GM21526 (cell line): Measurements from ENCODE around the gene OR51D1.
A peak's percentile ranks its signal among the peaks of the same experiment; 100 is the strongest.

Experiments
- ATAC-seq: cut with Tn5 transposase; IDR thresholded peaks from one replicate; pipeline ENCODE4 v1.9.1; 2021; ENCODE audit warnings: moderate library complexity; ENCODE audit not compliant: unreplicated experiment, low FRiP score

The OR51D1 gene, protein sequence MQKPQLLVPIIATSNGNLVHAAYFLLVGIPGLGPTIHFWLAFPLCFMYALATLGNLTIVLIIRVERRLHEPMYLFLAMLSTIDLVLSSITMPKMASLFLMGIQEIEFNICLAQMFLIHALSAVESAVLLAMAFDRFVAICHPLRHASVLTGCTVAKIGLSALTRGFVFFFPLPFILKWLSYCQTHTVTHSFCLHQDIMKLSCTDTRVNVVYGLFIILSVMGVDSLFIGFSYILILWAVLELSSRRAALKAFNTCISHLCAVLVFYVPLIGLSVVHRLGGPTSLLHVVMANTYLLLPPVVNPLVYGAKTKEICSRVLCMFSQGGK

DNA sequence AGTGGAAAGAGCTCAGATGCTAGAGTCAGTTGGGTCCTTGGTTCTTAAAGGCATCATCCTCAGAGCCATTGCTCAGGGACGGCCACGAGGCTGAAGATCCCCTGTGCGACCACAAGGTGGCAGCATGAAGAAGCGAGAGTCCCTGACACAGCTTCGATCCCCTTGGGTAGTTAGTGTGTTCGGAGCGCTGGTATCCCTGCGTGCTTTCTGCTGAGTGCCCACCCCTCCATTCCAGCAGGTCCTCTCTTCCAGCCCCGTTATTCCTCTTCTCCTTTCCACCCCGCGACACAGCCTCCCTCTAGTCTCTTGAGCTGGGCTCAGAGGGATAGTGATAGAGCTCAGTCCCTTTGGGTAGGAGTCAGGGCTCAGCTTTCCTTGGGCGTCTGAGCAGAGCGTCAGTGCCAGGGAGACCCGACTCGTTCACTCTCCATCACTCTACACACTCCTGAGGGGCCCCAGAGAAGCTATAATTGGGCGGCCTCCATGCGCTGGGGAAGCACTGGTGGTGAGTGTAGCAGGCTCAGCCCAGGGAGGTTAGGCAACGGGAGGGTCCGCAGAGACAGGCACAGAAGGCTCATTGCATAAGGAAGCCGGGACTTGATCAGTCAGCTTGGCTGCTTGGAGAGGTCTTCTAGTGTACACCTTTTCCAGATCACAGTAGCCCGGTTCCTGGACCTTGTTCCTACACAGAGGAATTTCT, at the start of gene OR51D1:
TSS of gene OR51D1 (plus strand) at position 516 of the 700 bp plus-strand sequence. CDS start 2,314 bp downstream, outside the sequence.
- peak; percentile 89 for ATAC-seq

DNA sequence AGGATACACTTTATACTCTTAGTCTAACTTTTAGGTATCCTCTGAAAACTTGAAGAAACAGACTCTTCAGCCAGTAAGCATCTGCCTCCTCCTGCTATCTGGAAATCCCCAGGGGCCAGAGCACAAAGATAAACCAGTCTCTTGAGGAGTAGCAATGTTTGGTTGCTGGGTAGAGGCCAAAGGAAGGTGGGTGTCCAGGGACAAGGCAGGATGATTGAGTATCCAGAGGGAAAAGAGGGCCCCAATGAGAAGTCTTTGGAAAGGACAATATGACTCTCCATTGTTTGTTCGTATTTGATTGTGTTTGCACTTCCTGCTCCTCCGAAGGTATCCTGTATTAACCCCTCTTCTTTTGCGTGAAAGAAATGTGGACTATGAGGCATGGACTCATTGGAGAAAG, 48.3 kb upstream of the OR51D1 start:
- no peak for ATAC-seq

DNA sequence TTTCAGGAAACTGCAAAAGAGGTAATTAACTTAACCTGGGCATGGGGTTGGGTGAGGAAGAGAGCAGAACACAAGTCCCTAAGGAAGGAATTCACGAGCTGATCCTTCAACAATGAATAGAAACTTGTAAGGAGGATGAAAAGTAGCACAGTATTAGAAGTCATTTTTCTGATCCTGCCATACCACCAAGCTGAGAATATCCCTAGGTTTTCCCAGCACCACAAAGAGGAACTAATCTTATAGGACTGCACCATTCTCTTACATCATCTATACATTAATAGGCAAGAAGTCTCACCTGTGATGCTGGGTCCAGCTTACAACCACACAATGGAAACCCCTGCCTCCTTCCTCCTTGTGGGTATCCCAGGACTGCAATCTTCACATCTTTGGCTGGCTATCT, 43.5 kb upstream of the OR51D1 start, which contains the start of gene OR52I1:
TSS of gene OR52I1 (plus strand) at position 301 of the 400 bp plus-strand sequence. CDS start at position 301, 0 bp downstream.
- no peak for ATAC-seq

DNA sequence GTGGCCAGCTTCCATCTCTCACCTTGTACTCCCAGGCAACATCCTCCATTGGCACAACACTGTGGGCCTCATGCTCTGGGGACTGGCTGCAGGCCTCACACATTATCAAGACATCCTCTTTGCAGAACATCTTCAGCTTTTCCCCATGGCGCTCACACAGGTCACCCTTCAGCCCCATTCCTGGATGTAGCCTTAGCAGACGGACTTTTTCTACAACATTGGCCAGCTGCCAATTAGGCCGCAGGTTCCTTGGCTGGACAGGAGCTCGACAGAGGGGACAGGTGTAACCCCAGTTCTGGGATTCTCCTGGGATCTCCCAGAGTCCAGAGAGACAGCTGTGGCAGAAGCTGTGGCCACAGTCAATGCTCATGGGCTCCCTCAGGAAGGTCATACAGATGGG, 32.2 kb upstream of the OR51D1 start:
- no peak for ATAC-seq

DNA sequence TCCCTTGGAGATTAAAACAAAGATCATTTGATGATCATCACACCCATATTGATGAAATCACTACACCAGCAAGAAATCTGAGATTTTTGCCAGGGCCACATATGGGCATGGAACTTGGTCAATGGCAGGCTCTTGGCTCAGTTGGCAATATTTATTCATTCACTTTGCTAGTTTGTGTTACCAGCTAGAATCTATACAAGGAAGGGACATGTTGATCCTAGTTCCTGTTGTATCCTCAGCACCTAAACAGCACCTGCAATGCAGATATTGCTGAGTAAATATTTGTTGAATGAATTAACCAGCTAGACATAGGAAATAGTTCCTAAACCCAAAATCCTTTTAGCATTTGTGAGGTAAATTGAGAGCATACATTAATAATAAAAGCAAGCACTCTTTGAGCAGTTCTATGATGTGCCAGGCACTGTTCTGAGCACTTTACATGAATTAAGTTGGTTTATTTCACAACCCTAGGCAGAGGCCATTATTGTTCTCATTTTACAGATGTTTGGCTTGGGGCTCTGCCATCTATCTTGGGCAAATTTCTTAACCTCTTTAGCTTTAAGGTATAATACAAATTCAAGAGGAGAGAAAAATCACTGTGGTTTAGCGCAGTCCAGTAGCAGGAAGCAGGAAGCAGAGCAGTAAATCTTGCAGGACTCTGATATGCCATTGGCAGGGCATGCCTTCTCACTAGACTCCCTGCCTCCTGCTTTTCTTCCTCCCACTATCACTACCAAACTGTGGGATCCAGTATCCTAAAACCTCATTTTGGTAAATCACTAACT, 30.9 kb upstream of the OR51D1 start:
- no peak for ATAC-seq

DNA sequence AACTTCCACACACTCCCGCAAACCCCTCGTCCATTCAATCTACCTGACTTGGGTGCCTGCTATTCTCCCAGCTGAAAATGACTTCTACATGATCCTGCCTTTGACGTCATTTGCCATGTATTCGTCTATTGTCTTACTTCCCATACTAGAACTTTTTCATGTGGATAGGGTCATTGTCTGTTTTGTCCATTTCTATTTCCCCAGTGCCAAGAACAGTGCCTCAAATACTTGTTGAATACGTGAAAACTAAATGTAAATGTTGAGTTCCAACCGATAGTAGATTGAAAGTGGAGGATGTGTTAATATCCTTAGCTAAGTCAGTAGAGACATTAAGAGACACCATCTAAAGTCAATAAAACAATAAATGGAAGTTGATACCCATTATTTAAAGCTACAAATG, 30.2 kb upstream of the OR51D1 start:
- ATAC-seq = no peak

DNA sequence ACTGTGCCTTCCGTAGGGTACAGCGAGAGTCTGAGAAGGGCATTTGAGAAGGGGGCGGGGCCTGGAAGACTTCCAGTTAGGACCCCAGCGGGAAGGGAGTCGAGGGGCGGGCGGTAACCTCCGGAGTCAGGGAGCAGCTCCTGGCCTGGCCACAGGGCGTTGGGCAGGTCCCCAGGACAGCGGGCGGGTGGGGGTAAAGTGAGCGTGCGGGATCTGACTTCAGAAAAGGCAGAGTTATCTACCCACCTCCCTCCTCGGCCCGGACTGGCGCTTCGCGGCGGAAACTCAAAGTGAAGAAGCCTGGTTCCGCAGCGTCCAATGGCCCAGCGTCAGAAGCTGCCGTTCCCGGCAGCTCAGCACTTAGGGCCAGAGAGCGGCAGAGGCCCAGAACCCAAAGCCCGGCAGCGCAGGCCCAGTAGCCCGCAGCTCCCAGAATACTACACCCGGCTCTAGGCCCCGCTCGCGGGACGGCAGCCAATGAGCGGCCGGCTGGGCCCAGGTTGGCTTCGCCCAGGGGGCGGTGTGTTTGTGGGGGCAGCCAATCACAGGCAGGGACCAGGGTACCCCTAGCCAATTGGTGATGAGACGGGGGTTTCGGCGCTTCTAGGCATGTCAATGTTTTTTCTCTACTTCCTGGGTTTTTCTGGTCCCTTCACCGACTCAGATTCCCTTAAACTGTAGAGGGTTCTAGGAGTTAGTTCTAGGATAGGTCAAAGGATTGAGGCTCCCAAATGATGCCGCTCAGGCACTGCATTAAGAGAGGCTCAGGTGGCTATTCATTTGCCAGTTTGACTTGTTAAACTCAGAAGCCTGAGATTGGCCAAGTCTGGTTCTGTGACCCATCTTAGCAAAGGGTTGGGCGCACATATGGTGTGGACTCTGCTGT, 29.3 kb upstream of the OR51D1 start, which contains the start of gene TRIM68:
TSS of gene TRIM68 (minus strand) at position 451 of the 886 bp plus-strand sequence. CDS start 2,727 bp downstream, outside the sequence.
- ATAC-seq = peak; percentile 100

DNA sequence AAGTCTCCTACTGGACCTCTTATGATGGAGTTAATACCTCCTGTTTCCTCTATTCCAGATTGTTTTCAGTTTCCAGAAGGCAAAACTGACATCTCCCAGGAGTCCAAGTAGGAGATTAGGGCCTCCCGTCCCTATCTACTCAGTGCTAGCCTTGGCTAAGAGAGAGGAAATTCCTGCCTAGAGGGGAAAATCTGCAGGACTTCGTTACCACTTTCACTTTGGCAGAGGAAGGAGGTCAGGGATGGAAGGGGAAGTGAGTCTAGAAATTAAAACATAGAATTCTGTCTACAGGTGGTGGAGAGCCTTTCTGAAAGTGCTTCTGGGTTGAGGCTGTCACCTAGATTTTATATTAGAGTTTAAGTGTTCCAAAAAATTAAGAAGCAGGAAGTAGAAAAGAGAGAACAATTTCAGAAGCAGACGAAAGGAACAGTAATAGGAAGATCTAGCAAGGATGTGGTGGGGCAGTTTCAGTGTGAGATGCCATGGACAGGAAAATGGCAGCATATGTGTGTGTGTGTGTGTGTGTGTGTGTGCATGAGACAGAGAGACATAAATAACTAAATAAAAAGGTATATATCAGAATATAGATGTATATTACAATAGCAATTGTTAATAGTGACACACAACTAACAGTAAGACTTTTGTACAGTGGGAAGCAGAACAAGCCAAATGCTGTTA, 26.9 kb upstream of the OR51D1 start:
- ATAC-seq = no peak

DNA sequence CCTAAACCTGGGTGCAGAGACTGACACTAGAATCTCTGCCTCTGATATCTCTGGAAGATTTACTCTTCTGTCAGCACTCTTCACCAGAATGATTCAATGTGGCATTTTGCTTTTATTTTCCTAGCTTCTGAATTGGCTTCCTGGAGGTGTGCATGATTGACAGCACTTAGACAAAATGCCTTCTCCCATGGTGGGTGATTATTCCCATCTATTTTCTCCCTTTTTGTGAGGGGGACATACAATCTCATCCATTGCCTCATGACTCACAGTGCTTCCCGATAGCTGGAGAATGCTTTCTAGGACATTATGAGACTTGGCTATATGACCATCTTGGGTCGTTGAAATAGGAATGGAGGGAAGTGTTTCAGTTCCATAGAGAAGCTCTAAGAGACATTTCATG, 25.3 kb upstream of the OR51D1 start:
- no peak for ATAC-seq

DNA sequence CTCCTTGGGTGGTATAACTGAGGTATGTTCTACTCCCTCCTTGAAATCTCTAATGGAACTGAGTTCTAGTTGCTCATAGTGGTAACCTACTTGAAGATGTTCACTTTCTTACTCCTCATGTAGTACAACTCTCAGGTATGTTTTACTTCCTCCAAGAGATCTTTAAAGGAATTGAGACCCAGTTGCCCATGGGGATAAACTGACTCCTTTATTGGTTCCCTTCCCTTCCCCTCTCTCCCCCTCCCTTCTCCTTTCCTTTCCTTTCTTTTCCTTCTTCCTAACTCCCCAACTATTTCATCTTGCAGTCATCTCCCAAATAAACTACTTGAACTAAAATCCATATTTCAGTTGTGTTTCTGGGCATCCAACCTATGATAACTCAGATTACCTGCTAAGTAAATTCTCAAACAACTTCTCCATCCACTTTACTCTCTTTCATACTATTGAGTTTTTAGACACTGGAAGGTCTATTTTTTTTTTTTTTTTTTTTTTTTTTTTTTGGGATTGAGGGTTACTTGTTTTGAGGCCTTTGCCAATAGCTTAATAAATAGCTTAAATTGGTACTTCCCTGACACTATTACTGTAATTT, 21.3 kb upstream of the OR51D1 start:
- ATAC-seq = no peak

DNA sequence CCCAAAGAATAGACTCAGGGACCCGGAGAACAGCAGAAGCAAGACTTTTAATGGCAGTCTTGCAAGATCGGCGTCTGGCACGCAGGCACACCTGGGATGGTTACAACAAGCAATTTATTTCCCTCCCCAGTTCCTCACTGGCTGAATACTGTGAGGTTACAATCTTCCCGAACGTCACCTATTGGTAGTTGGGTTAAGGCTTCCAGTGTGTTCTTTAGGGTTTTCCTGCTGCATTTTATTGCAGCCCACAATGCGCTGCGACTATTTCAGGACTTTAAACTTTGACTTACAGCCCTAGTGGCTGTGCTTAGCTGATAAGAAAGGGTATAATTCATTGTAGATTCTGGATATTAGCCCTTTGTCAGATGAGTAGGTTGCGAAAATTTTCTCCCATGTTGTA, 17.8 kb upstream of the OR51D1 start:
- no peak for ATAC-seq

DNA sequence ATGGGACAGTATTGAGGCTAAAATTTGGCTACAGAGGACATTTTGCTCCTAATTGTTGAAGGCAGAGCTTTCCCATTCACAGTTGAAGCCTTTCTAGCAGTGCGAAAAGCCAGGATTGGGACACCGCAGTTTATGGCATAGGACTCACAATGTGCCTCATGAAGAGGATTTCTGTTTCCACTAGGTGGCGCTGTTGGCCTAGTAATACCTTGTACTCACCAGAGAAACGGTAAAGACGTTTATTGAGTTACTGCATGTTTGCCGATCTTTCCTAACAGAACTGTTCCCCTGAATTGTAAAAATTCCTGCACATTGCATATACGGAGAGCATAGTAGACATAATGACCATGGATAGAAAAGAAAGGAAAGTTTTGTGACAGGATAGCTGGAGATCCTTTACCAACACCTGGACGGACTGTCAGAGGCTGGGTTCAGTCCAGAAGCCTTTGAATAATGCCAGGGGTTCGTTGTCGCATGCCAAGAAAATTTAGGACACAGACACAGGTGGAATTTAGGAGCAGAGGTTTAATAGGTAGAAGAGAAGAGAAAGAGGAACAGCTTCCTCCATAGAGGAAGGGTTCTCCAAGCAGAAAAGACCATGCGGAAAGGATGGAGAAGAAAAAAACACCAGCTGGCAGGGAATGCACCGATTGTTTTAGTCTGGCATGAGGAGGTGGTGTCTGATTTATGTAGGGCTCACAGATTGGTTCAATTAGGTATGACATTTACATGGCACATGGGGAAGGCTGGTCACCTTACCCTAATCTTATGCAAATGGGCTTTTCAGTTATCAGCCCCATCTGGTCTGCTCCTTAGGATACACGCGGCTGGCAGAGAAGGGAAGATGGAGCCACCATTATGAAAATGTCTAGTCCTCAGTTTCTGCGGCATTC, 10.8 kb upstream of the OR51D1 start:
- ATAC-seq = peak; percentile 90

DNA sequence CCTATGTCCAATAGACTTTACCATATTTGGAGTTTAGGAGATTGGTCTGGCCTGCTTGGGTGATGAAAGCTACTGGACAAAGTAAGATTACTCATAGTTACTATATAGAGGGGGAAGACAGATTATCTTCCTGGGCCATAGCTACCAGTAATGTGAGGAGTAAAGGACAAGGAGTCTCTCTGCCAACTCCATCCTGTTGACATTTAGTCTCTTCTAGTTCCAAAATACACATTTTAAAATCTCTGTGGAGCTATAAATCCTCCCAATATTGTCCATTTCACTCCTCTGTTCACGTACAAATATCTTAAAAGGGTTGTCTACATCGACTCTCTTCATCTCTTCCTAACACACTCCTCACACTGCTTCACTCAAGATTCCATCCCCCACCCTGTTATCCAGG, 1.1 kb upstream of the OR51D1 start:
- no peak for ATAC-seq

DNA sequence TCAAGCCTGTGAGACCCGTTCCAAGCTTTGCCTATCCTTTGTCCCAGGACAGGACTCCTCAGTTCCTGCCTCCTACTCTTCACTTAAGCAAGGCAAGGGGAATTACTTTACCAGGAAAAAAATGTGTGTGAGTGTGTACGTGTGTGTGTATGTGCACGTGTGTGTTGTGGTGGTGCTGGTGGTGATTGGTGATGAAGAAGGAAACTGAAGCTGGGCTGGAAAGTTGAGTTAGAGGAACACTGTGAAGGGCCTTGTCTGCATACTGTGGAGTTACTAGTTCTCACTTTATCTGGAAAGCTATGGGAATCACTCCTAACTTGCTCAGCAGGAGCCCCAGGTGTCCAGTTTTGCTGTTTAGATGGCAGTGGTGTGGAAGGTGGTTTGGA, 378 bp downstream of the OR51D1 start:
- ATAC-seq = no peak

DNA sequence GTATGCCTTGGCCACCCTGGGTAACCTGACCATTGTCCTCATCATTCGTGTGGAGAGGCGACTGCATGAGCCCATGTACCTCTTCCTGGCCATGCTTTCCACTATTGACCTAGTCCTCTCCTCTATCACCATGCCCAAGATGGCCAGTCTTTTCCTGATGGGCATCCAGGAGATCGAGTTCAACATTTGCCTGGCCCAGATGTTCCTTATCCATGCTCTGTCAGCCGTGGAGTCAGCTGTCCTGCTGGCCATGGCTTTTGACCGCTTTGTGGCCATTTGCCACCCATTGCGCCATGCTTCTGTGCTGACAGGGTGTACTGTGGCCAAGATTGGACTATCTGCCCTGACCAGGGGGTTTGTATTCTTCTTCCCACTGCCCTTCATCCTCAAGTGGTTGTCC, 2.7 kb downstream of the OR51D1 start:
- ATAC-seq = no peak

DNA sequence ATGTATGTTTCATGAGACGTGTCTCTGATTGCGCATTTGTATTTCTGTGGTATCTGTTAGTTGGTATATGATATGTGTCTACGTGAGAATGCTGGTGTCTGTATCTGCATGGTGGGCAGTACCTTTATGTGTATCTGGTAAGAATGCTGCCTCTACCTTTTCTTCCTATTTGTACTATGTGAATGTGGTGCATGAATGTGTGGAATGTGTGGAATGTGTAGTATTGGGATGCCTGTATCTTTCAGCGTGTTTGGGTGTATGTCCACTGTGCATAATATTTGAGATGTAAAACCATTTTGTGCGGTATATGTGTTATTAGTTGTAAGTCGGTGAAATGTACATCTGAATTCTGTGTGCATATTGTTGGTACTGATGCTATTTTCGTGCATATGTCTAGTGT, 4.2 kb downstream of the OR51D1 start:
- ATAC-seq = no peak

DNA sequence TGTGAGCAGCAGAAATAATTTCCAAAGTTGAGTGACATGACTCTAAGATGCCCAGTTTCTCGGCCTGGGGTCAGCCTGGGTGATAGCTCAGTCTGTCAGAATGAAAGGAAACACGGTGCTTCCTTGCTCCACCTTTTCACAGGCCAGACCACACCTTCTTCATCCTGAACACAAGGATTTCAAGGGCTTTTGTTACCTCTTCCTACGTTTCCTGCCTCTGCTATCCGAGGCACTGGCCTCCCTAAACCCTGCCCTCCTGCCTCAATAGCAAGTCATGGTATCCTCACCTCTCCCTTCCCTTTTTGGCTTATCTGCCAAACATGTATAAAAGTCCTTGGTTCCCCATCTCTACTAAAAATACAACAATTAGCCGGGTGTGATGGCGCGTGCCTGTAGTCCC, 4.8 kb downstream of the OR51D1 start:
- no peak for ATAC-seq

DNA sequence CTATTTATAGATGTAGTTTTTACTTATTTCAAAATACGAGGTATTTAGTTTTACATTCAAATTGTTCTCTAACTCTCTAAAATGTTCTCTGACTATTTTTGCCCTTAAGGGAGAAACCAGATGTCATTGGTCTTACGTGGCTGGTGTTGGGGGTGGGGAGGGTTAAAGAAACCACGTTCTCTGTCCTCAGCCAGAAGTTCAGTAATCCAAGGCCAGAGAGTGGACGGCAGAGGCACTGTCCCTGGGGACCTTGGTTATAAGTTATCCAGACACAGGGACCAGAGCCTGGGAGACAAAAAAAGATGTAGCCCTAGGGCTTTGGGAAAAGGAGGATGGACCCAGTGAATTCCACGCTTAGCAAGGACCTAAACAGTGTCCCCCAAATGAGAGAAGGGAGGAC, 5.8 kb downstream of the OR51D1 start:
- no peak for ATAC-seq
